A549 treated with dexamethasone at 1 μM for 4 hours (cell line): Measurements from ENCODE around the gene CEP95. TPM values are rescaled to one million over a fixed set of nuclear protein-coding genes. Genes with fewer than 3 reads are reported as not detected.

ENCODE experiments used
- total RNA-seq: library from RNA; stranded (reverse); fragments of 200-300 nt; extraction: Qiagen RNA extraction; gene quantifications from 5 replicates; pipeline ENCODE4 v1.2.3, GENCODE V29; 2022

CEP95 gene, protein sequence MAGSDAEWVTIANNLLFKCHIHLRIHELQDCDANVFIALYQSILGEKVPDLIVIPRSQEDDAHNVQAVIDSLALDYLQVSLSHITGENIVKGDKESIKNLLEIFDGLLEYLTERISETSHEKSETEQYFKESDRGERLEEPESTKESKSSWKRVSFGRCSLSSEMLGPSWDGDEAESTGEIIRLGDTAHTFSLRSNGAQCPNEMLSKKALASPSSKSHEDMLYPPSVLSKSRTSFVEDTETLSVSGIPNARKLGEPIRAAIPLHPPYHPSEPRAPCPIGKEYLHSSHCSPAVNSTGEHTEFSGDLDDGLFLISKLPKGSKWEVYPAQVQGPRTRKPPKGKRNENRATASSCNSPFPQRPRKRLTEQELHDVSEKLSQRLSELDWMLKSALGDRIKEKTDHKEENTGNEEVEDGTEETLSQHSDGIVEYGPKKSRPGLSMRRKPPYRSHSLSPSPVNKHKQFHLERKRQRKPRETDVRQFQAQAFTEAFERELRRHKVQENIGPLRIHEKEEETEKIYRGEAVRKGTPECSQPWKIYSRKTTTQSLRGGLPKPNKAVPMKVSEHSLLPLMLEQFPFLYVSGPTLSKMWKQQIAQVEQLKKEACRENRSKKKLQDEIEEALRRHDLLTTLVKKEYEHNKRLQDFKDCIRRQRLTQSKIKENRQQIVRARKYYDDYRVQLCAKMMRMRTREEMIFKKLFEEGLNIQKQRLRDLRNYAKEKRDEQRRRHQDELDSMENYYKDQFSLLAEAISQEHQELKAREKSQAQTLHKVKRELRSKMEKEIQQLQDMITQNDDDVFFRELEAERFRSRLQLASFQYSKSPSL
- total RNA-seq = 28.5 to 32.7 TPM (median 29.9 TPM) in 5 replicates

GRCh38 chr17:64506576-64507412 lies at the start of gene CEP95:
TSS of gene CEP95 (plus strand) at chr17:64506977. CDS start at chr17:64507098, 121 bp downstream.

GRCh38 chr17:64496786-64497564 lies 9.8 kb upstream of the CEP95 start, which contains the start of gene POLG2:
TSS of gene POLG2 (minus strand) at chr17:64497054. CDS start at chr17:64496968, 86 bp downstream.

GRCh38 chr17:64506201-64506575 lies 589 bp upstream of the CEP95 start, which contains the start of gene DDX5:
TSS of gene DDX5 (minus strand) at chr17:64506289. CDS start at chr17:64506119, 170 bp downstream.

Other genes starting within 250 kb of the CEP95 start
- 13.2 to 16.9 TPM (median 16.0 TPM) in 5 replicates for gene TEX2, start 243.7 kb upstream of the CEP95 start, total RNA-seq
- gene PECAM1, start 116.1 kb upstream of the CEP95 start, total RNA-seq = 0.08 to 0.36 TPM (median 0.13 TPM) in 5 replicates
- gene MILR1, start 57.9 kb upstream of the CEP95 start, total RNA-seq = 0.89 to 1.8 TPM (median 1.6 TPM) in 5 replicates
- 14.8 to 17.5 TPM (median 15.5 TPM) in 5 replicates for gene POLG2, start 9.9 kb upstream of the CEP95 start, total RNA-seq
- gene DDX5, start 688 bp upstream of the CEP95 start, total RNA-seq = 668 to 936 TPM (median 713 TPM) in 5 replicates
- gene SMURF2, start 155.3 kb downstream of the CEP95 start, total RNA-seq = 22.7 to 31.5 TPM (median 28.8 TPM) in 5 replicates